ENCODE measurements around the gene SLC52A1.
"Not testable (repeated sequence)": the region's sequence is repeated elsewhere in the genome, so short reads cannot be mapped to it uniquely, and the experiment has no call there.

The SLC52A1 gene

GRCh38 chr17:5035315-5035714 is at the start of gene SLC52A1:
SLC52A1 (minus strand) TSS chr17:5035426; CDS start chr17:5034606, 820 bp downstream.
- DNase-seq = no peak

GRCh38 chr17:5080591-5080990 is 45.4 kb upstream of the SLC52A1 start:
- no peak for DNase-seq

GRCh38 chr17:5078106-5079028 is 43.1 kb upstream of the SLC52A1 start, which contains the start of gene ZFP3:
ZFP3 (plus strand) TSS chr17:5078467; CDS start chr17:5091505, 13,038 bp downstream.
- DNase-seq = peak; percentile 78

- DNase-seq = no peak
Observed at GRCh38 chr17:5077781-5078105, 42.5 kb upstream of the SLC52A1 start.

GRCh38 chr17:5077275-5077674 is 42.0 kb upstream of the SLC52A1 start:
- DNase-seq = not testable (repeated sequence)

GRCh38 chr17:5075472-5075871 is 40.2 kb upstream of the SLC52A1 start:
- DNase-seq = not testable (repeated sequence)

GRCh38 chr17:5069724-5070123 is 34.5 kb upstream of the SLC52A1 start:
- DNase-seq = no peak

GRCh38 chr17:5068236-5068635 is 33.0 kb upstream of the SLC52A1 start:
- DNase-seq = no peak

GRCh38 chr17:5065227-5065744 is 30.1 kb upstream of the SLC52A1 start:
- DNase-seq = no peak

GRCh38 chr17:5055543-5055942 is 20.3 kb upstream of the SLC52A1 start:
- no peak for DNase-seq

GRCh38 chr17:5050278-5050677 is 15.1 kb upstream of the SLC52A1 start:
- DNase-seq = no peak

- DNase-seq = no peak
Observed at GRCh38 chr17:5049314-5049841, 14.2 kb upstream of the SLC52A1 start.

- DNase-seq = no peak
Observed at GRCh38 chr17:5047446-5047845, 12.2 kb upstream of the SLC52A1 start.

GRCh38 chr17:5045496-5045895 is 10.3 kb upstream of the SLC52A1 start:
- no peak for DNase-seq

GRCh38 chr17:5044630-5045029 is 9.4 kb upstream of the SLC52A1 start:
- no peak for DNase-seq

GRCh38 chr17:5043524-5043923 is 8.3 kb upstream of the SLC52A1 start:
- DNase-seq = no peak

GRCh38 chr17:5042157-5043022 is 7.2 kb upstream of the SLC52A1 start:
- DNase-seq = peak; percentile 25

GRCh38 chr17:5034651-5035050 is 575 bp downstream of the SLC52A1 start:
- DNase-seq = no peak

- no peak for DNase-seq
Observed at GRCh38 chr17:5034063-5034462, 1.2 kb downstream of the SLC52A1 start.

- no peak for DNase-seq
Observed at GRCh38 chr17:5033352-5034015, 1.7 kb downstream of the SLC52A1 start.

- no peak for DNase-seq
Observed at GRCh38 chr17:5032865-5033264, 2.4 kb downstream of the SLC52A1 start.

- DNase-seq = peak; percentile 85
Observed at GRCh38 chr17:5031365-5032082, 3.7 kb downstream of the SLC52A1 start.

Data from MV-4-11 (cell line).